SU-DHL-6 (cell line): ENCODE results near the gene TTR.

Source experiments
- EZH2phosphoT487 ChIP-seq: fragments of 200-600 bp; sonication (generic), shearing (Covaris generic); conservative IDR thresholded peaks from 2 replicates; pipeline ENCODE4 v1.6.1; 2018; ENCODE audit warnings: mild to moderate bottlenecking, antibody characterized with exemption, low read length, moderate library complexity, mixed read lengths
- TF ChIP-seq, protein P1 (sequence below): fragments of 200-600 bp; sonication (generic); IDR thresholded peaks from one replicate; pipeline ENCODE4 v1.5.1; 2017; ENCODE audit warnings: antibody characterized with exemption, mild to moderate bottlenecking, low read length, moderate library complexity; ENCODE audit not compliant: insufficient read depth, poor library complexity, severe bottlenecking

DNA sequence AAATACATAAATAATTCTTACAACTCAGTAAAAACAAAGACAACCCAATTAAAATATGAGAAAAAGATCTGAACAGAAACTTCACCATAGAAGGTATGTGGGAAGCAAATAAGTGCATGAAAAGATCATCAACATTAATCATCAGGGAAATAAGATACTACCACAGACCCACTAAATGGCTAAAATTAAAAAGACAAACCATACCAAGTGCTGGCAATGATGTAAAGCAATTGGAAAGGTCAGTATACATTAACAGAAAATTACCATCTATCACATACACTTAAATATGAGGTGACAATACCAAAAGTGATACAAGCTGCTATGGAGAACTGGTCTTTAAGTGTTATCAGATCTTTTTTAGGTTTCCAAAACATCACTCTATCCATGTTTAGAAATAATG, 44.7 kb downstream of the TTR start:
- TF ChIP-seq, protein P1, sequence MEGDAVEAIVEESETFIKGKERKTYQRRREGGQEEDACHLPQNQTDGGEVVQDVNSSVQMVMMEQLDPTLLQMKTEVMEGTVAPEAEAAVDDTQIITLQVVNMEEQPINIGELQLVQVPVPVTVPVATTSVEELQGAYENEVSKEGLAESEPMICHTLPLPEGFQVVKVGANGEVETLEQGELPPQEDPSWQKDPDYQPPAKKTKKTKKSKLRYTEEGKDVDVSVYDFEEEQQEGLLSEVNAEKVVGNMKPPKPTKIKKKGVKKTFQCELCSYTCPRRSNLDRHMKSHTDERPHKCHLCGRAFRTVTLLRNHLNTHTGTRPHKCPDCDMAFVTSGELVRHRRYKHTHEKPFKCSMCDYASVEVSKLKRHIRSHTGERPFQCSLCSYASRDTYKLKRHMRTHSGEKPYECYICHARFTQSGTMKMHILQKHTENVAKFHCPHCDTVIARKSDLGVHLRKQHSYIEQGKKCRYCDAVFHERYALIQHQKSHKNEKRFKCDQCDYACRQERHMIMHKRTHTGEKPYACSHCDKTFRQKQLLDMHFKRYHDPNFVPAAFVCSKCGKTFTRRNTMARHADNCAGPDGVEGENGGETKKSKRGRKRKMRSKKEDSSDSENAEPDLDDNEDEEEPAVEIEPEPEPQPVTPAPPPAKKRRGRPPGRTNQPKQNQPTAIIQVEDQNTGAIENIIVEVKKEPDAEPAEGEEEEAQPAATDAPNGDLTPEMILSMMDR, result no peak
- TF ChIP-seq EZH2phosphoT487, result no peak
